ENCODE measurements around the gene GRID2. TPM values are rescaled to one million over a fixed set of nuclear protein-coding genes. Genes with fewer than 3 reads are reported as not detected.

GRID2 gene
- total RNA-seq, 3 donors from 2014 or later = under 0.01 TPM

DNA sequence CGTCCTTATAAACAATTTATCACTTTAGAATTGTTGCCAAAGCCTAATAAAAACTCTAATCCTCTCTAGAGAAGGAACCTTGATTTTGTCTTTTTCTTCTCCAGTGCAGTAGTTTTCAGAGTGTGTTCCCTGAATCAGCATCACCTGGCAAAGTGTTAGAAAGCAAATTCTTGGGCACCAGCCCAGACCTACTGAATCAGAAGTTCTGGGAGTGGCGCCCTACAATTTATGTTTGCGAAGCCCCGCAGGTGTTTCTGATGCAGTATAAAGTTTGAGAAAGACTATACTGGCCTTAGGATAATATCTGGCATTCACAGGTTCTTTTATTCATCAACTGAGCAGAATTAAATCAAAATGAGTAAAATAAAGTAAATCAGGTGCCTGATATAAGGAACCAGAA is 879.0 kb downstream of the GRID2 start:
- H3K9me3 ChIP-seq = no peaks in the 10 kb centered on the region
- no peak overlapping the region for H3K27ac ChIP-seq
- peaks cover 0 to 8% of the 10 kb centered on the region in 2 donors for H3K4me1 ChIP-seq
- no peaks in the 10 kb centered on the region for H3K27me3 ChIP-seq
- H3K36me3 ChIP-seq = no peaks in the 10 kb centered on the region
- no peak for TF ChIP-seq POLR2AphosphoS5 (IDR thresholded peaks at IDR 0.05)
- no peak for TF ChIP-seq POLR2A (IDR thresholded peaks at IDR 0.05)
- TF ChIP-seq, protein P1, sequence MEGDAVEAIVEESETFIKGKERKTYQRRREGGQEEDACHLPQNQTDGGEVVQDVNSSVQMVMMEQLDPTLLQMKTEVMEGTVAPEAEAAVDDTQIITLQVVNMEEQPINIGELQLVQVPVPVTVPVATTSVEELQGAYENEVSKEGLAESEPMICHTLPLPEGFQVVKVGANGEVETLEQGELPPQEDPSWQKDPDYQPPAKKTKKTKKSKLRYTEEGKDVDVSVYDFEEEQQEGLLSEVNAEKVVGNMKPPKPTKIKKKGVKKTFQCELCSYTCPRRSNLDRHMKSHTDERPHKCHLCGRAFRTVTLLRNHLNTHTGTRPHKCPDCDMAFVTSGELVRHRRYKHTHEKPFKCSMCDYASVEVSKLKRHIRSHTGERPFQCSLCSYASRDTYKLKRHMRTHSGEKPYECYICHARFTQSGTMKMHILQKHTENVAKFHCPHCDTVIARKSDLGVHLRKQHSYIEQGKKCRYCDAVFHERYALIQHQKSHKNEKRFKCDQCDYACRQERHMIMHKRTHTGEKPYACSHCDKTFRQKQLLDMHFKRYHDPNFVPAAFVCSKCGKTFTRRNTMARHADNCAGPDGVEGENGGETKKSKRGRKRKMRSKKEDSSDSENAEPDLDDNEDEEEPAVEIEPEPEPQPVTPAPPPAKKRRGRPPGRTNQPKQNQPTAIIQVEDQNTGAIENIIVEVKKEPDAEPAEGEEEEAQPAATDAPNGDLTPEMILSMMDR (IDR thresholded peaks at IDR 0.05) = no peak
- DNase-seq (ENCODE audit: low spot score in 2 of 2) = no peak
- intact Hi-C loops (cut with DNase I; ENCODE audit: low total_unique reads) = no loop called here
- no peak overlapping the region for H3K4me3 ChIP-seq

DNA sequence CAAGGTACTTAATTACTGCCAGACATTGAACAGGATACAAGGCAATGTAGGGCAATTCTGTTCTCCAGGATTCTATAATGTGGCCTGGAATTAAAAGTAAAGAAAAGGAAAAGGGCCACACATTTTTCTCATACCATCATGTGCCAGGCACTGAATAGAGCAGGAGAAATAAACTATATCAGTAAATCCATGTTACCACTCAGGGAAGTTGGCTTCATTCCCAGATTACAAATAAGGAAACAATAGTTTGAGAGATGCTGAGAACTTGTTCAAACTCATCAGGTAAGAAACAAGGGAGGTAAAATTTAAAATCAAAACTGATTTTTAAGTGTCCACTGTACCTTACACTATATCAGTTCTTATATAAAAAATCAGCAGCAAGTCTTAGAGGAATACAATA is 879.8 kb downstream of the GRID2 start:
- H3K9me3 ChIP-seq = no peaks in the 10 kb centered on the region
- H3K27ac ChIP-seq = no peak overlapping the region
- no peak for DNase-seq (ENCODE audit: low spot score in 2 of 2)
- no peak overlapping the region for H3K4me3 ChIP-seq
- H3K36me3 ChIP-seq = no peaks in the 10 kb centered on the region
- intact Hi-C loops (cut with DNase I; ENCODE audit: low total_unique reads) = no loop called here
- no peaks in the 10 kb centered on the region for H3K27me3 ChIP-seq
- H3K4me1 ChIP-seq = peaks cover 0 to 8% of the 10 kb centered on the region in 2 donors
- no peak for TF ChIP-seq POLR2A (IDR thresholded peaks at IDR 0.05)
- TF ChIP-seq POLR2AphosphoS5 (IDR thresholded peaks at IDR 0.05) = no peak
- TF ChIP-seq, protein P1 (IDR thresholded peaks at IDR 0.05) = no peak

DNA sequence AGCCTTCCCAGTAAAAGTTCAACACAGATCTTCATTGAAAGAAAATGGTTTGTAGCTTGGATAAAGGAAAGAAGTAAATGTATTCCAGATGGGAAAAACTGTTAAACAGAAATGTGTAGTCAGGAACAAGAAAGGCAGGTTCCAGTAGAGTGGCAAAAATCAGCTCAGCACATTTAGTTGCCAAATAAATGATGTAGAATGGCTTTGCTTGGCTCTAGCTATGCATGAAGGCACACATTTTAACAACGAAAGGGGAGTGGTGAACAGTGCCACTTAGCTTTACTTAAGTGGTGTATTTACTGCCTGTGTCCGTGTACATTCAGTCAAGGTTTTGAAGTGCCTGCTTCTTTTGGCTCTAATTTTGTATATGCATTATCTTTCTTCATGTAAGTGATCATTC is 880.3 kb downstream of the GRID2 start:
- Histone ChIP-seq H3K36me3 (no peaks in the 10 kb centered on the region), H3K9me3 (no peaks in the 10 kb centered on the region), H3K4me1 (peaks cover 0 to 8% of the 10 kb centered on the region in 2 donors), H3K27ac (no peak overlapping the region), H3K27me3 (no peaks in the 10 kb centered on the region), H3K4me3 (no peak overlapping the region)
- TF ChIP-seq POLR2A (IDR thresholded peaks at IDR 0.05) = no peak
- TF ChIP-seq, protein P1 (IDR thresholded peaks at IDR 0.05) = no peak
- no peak for TF ChIP-seq POLR2AphosphoS5 (IDR thresholded peaks at IDR 0.05)
- DNase-seq (ENCODE audit: low spot score in 2 of 2) = no peak
- intact Hi-C loops (cut with DNase I; ENCODE audit: low total_unique reads) = no loop called here

DNA sequence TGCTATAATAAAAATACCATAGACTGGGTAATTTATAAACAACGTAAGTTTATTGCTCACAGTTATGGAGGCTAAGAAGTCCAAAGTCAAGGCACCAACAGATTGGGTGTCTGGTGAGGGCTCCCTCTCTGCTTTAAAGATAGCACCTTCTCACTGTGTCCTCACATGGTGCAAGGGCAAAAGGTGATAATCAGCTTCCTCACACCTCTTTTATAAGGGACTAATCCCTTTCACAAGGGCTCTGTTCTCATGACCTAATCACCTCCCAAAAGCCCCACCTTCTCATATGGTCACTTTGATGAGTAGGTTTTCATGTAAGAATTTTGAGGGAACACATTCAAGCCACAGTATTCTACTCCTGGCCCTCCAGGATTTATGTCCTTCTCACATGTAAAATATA is 883.1 kb downstream of the GRID2 start:
- TF ChIP-seq POLR2A (IDR thresholded peaks at IDR 0.05) = no peak
- TF ChIP-seq, protein P1 (IDR thresholded peaks at IDR 0.05) = no peak
- no peak for TF ChIP-seq POLR2AphosphoS5 (IDR thresholded peaks at IDR 0.05)
- no peak overlapping the region for H3K4me3 ChIP-seq
- H3K9me3 ChIP-seq = no peaks in the 10 kb centered on the region
- no peaks in the 10 kb centered on the region for H3K36me3 ChIP-seq
- no peaks in the 10 kb centered on the region for H3K27me3 ChIP-seq
- peaks cover 0 to 8% of the 10 kb centered on the region in 2 donors for H3K4me1 ChIP-seq
- intact Hi-C loops (cut with DNase I; ENCODE audit: low total_unique reads) = no loop called here
- no peak for DNase-seq (ENCODE audit: low spot score in 2 of 2)
- H3K27ac ChIP-seq = no peak overlapping the region

DNA sequence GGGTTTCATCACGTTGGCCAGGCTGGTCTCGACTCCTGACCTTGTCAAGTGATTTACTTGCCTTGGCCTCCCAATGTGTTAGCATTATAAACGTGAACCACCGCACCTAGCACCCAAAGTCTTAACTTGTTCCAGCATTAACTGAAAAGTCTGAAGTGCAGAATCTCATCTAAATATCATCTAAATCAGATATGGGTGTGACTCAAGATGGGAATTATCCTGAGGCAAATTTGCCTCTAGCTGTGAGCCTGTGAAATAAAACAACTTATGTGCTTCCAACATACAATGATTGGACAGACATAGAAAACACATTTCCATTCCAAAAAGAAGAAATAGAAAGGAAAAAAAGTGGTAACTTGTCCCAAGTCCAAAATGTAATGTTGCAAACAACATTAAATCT is 883.7 kb downstream of the GRID2 start:
- TF ChIP-seq POLR2AphosphoS5 (IDR thresholded peaks at IDR 0.05) = no peak
- TF ChIP-seq, protein P1 (IDR thresholded peaks at IDR 0.05) = no peak
- TF ChIP-seq POLR2A (IDR thresholded peaks at IDR 0.05) = no peak
- no peak for DNase-seq (ENCODE audit: low spot score in 2 of 2)
- Histone ChIP-seq H3K27ac (no peak overlapping the region), H3K9me3 (no peaks in the 10 kb centered on the region), H3K27me3 (no peaks in the 10 kb centered on the region), H3K36me3 (no peaks in the 10 kb centered on the region), H3K4me3 (no peak overlapping the region), H3K4me1 (peaks cover 0 to 8% of the 10 kb centered on the region in 2 donors)
- intact Hi-C loops (cut with DNase I; ENCODE audit: low total_unique reads) = no loop called here

Data from breast epithelium (tissue), 4 donors.